Suprapubic skin (tissue), 4 donors: Measurements from ENCODE around the gene PLEKHO1. TPM values are rescaled to one million over a fixed set of nuclear protein-coding genes. Genes with fewer than 3 reads are reported as not detected.

Source experiments
- DNase-seq, 2 donors: peaks; one replicate each; pipeline ENCODE4 v3.0.0-alpha.2; 2019; ENCODE audit warnings: low spot score in 2 of 2
- H3K27ac ChIP-seq: fragments of 200-600 bp; sonication (generic); one replicate; pipeline ENCODE4 v1.5.1; 2019
- H3K27me3 ChIP-seq: fragments of 200-600 bp; sonication (generic); one replicate; pipeline ENCODE4 v1.5.1; 2019
- H3K36me3 ChIP-seq: fragments of 200-600 bp; sonication (generic); one replicate; pipeline ENCODE4 v1.5.1; 2019
- H3K4me1 ChIP-seq: fragments of 200-600 bp; sonication (generic); one replicate; pipeline ENCODE4 v1.5.1; 2019
- H3K4me3 ChIP-seq: fragments of 200-600 bp; sonication (generic); one replicate; pipeline ENCODE4 v1.5.1; 2019; ENCODE audit warnings: mild to moderate bottlenecking
- H3K9me3 ChIP-seq: fragments of 200-600 bp; sonication (generic); one replicate; pipeline ENCODE4 v1.5.1; 2019
- CTCF ChIP-seq, 2 donors: fragments of 200-600 bp in 1 of 2; fragments of 450-650 bp in 1 of 2; sonication (generic) in 1 of 2; IDR thresholded peaks; one replicate each; pipeline ENCODE4 v1.5.1; 2016 to 2019; ENCODE audit warnings: antibody characterized with exemption in 2 of 2, mild to moderate bottlenecking in 1 of 2, moderate library complexity in 1 of 2
- EP300 ChIP-seq: sonication (generic); formaldehyde crosslinking; IDR thresholded peaks from one replicate; pipeline ENCODE4 v1.6.1; 2017; ENCODE audit warnings: antibody characterized with exemption
- POLR2A ChIP-seq, 2 donors: fragments of 450-650 bp; IDR thresholded peaks; one replicate each; pipeline ENCODE4 v1.6.1; 2017; ENCODE audit warnings: antibody characterized with exemption in 2 of 2, mild to moderate bottlenecking in 2 of 2, moderate library complexity in 2 of 2
- POLR2AphosphoS5 ChIP-seq, 3 donors: sonication (generic); formaldehyde crosslinking; IDR thresholded peaks; one replicate each; pipeline ENCODE4 v1.6.1; 2017; ENCODE audit warnings: antibody characterized with exemption in 3 of 3
- WGBS: methylation state at CpG from one replicate; pipeline ENCODE4 v1.1.5; 2018; 5-methylcytosine and 5-hydroxymethylcytosine counted together
- total RNA-seq, 4 donors: library from RNA; depleted of rRNA; stranded (reverse); fragments of >200 nt; gene quantifications; one replicate each; pipeline ENCODE4 v1.1.0, GENCODE V29; 2016

The PLEKHO1 gene
- total RNA-seq, 4 donors from 2014 or later: 4.8 to 19.2 (median 10.7) TPM

DNA sequence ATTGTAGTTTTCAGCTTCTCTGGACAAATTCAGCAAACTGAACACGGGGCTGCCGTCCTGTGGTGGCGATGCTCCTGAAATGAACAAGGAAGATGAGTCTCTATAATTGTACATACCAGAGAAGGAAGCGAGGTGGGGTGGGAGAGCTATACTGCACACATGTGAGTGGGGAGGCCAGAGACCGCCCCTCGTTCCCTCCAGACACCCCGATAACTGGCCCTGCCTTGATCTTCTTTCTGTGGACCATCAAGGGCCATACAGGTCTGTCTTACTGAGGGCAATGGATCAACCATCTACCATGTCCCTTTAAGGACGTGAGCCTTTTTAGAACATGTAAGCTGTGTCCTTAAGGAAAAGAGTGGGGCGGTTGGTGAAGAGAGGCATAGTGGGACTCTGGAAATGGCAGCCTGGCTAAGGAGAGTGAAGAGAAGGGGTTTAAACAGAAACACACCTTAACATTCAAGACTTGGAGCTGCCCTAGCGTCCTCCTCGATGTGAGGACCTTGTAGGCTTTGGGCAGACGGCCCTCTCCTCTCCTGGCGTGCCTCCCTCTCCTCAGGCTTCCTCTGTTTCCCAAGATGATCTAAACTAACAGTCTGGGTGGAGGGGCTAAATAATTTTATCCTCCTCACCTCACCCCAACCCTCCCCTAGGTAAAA, 5.8 kb downstream of the PLEKHO1 start:
- H3K27me3 ChIP-seq: no peaks in the 10 kb centered on the region
- 93% methylated on average over 13 of the region's 13 CpGs for WGBS
- peaks cover 48% of the 10 kb centered on the region for H3K36me3 ChIP-seq
- peaks cover 28% of the 10 kb centered on the region for H3K4me1 ChIP-seq
- TF ChIP-seq POLR2A (IDR thresholded peaks at IDR 0.05) (no peak), POLR2AphosphoS5 (IDR thresholded peaks at IDR 0.05) (no peak)
- no peak overlapping the region for H3K4me3 ChIP-seq
- H3K27ac ChIP-seq: no peak overlapping the region
- DNase-seq: peak in 1 of 2 donors; percentile 56
- no peaks in the 10 kb centered on the region for H3K9me3 ChIP-seq

DNA sequence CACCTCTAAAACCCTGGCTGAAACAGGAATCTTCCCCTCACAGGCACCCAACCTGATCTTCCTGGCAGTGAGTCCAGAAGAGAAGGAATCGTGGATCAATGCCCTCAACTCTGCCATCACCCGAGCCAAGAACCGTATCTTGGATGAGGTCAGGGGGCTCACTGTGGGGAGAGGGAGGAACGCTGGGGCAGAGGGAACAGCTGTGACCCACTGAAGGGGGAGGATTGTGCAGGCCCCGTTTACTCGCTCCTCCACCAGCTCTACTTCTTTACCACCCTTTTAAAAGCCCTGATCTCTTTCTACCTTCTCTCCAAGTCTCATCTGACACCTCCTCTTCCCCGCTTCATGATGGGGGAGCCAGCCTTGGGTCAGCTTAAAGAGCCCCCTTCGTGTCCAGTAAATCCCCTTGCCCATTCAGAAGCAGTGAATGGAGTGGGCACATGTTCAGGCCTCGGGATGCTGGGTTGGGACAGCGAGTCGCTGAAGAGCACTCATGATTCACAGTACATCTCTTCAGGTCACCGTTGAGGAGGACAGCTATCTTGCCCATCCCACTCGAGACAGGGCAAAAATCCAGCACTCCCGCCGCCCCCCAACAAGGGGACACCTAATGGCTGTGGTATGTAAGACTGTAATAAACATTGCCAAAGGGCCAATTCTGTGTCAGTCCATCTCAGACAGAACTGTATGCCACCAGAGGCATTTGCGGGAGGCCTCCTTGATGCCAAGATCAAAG, 7.3 kb downstream of the PLEKHO1 start:
- 88% methylated on average over 16 of the region's 16 CpGs for WGBS
- H3K9me3 ChIP-seq: no peaks in the 10 kb centered on the region
- H3K4me3 ChIP-seq: no peak overlapping the region
- no peak overlapping the region for H3K27ac ChIP-seq
- peak in 1 of 2 donors; percentile 71 for DNase-seq
- peaks cover 48% of the 10 kb centered on the region for H3K36me3 ChIP-seq
- TF ChIP-seq CTCF (IDR thresholded peaks at IDR 0.05): no peak
- TF ChIP-seq POLR2A (IDR thresholded peaks at IDR 0.05): no peak
- TF ChIP-seq EP300: no peak
- no peak for TF ChIP-seq POLR2AphosphoS5 (IDR thresholded peaks at IDR 0.05)
- H3K27me3 ChIP-seq: no peaks in the 10 kb centered on the region
- peaks cover 23% of the 10 kb centered on the region for H3K4me1 ChIP-seq

DNA sequence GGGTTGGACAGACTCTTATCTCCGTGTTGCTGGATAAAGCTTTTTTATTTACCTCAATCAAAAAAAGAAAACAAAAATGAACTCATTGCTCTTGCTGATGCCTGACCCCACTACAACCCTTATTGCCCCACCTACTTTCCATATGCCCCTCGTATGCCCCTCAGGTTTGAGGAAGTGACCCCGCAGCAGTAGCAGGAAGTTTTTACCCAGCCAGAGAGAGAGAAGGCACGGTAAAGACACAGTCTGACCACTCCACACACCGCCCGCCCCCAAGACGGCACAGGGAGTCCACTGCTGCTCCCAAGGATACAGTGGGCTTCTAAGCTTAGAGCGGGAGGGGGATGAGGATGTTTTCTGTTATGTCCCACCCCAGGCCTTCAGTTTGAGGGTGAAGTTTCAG, 9.8 kb downstream of the PLEKHO1 start:
- Histone ChIP-seq H3K4me1 (peaks cover 30% of the 10 kb centered on the region), H3K4me3 (no peak overlapping the region), H3K9me3 (no peaks in the 10 kb centered on the region), H3K27ac (no peak overlapping the region), H3K27me3 (no peaks in the 10 kb centered on the region), H3K36me3 (peaks cover 45% of the 10 kb centered on the region)
- DNase-seq: no peak
- WGBS: 81% methylated on average over 8 of the region's 8 CpGs
- TF ChIP-seq POLR2AphosphoS5 (IDR thresholded peaks at IDR 0.05) (no peak), CTCF (IDR thresholded peaks at IDR 0.05) (no peak), EP300 (no peak), POLR2A (IDR thresholded peaks at IDR 0.05) (no peak)

DNA sequence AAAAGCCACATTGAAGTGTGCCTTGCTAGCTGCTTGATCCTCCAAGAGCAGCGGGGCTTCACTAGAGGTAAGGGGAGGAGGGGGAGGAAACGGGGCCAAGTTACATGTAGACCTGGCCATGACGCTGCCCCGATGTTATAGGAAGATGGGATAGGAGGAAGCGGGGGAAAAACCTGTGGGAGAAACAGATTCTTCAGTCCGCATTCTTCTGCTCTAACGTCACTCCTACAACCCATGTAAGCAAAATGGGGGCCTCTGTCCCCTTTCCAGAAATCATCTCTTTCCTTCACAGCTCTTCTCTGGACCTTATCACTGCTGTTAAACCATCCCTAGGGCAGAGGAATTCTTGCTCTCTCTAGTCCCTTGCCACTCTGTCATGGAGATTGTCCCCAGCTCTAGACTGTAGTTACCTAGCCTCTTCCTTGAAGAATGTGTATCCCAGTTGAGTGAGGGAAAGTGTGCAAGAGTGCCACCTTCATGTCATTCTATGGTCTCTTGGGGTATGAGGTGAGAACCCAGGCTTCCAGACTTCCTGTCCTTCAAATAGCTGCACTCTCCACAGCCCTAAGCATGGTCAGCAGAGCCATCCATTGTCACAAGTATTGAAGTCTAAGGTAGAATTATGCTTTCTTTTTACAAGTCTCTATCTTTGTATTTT, 11.4 kb downstream of the PLEKHO1 start:
- H3K4me1 ChIP-seq: peaks cover 30% of the 10 kb centered on the region
- no peaks in the 10 kb centered on the region for H3K27me3 ChIP-seq
- H3K9me3 ChIP-seq: no peaks in the 10 kb centered on the region
- DNase-seq: no peak
- peaks cover 38% of the 10 kb centered on the region for H3K36me3 ChIP-seq
- peak overlapping the region; percentile 77 for H3K27ac ChIP-seq
- no peak overlapping the region for H3K4me3 ChIP-seq
- TF ChIP-seq POLR2A (IDR thresholded peaks at IDR 0.05) (no peak), POLR2AphosphoS5 (IDR thresholded peaks at IDR 0.05) (no peak), EP300 (no peak), CTCF (IDR thresholded peaks at IDR 0.05) (no peak)
- 75% methylated on average over 7 of the region's 7 CpGs for WGBS

DNA sequence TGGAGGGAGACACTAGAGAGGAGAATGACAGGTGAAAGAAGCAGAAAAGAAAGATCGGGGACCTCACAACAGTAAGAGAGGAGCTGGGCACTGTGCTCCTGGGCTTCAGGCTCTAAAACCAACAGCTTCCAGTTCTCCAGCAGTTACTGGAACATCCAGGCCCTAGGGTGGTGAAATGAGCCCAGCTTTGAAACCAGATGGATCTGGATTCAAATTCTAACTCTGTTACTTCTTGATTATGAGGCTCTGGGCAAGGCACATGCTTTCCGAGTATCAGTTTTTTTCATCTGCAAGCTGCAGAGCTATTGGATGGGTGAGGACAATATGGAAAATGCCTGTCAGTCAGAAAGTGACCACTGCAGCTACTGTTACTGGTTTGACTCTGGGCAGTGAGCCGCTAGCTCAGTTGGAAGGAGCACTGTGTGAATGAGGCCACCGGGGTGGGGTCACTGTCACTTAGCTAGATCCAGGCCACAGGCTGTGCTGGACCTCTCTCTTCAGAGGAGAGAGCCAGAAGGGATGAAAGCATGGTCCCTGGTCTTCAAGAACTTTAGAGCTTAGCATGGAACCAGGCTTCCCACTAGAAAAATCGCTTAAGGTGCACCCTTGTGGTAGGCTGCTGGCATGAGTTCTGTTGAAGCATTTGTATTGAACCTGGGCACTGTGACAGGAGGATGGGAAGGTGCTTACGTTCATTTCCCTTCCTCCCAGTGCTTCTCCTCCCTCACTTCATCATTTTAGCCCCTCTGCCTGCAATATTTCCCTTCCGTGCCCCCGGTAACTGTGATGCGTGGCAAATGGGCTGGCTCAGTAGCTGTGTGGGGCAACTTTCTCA, 12.2 kb downstream of the PLEKHO1 start:
- no peak for DNase-seq
- Histone ChIP-seq H3K36me3 (peaks cover 29% of the 10 kb centered on the region), H3K27me3 (no peaks in the 10 kb centered on the region), H3K4me1 (peaks cover 30% of the 10 kb centered on the region), H3K4me3 (peak overlapping the region; percentile 46), H3K27ac (peak overlapping the region; percentile 77), H3K9me3 (no peaks in the 10 kb centered on the region)
- no peak for TF ChIP-seq POLR2A (IDR thresholded peaks at IDR 0.05)
- no peak for TF ChIP-seq EP300
- TF ChIP-seq CTCF (IDR thresholded peaks at IDR 0.05): no peak
- no peak for TF ChIP-seq POLR2AphosphoS5 (IDR thresholded peaks at IDR 0.05)
- WGBS: 62% methylated on average over 9 of the region's 9 CpGs
